GM12878 (cell line): ENCODE data around the gene DLX1. TPM values are rescaled to one million over a fixed set of nuclear protein-coding genes. Genes with fewer than 3 reads are reported as not detected.

Source experiments
- ATAC-seq: fragments of 200-7000 bp; cut with Tn5 transposase; 3 replicates; pipeline ENCODE4 v1.9.1; 2020; ENCODE audit warnings: mild to moderate bottlenecking, moderate library complexity
- BruUV-seq: library from RNA; stranded (reverse); fragments of 400-500 nt; replicated peaks from 2 replicates; lab custom pipeline; 2021; lab: Mats Ljungman, UMichigan
- CTCF ChIA-PET: fragments of 300-600 bp; sonication (Branson Sonifier 250); formaldehyde crosslinking; extraction: SDS; loops from one replicate; lab custom pipeline; 2021; ENCODE audit warnings: inconsistent platforms; lab: Yijun Ruan, JAX
- POLR2A ChIA-PET: fragments of 350-600 bp; formaldehyde crosslinking; extraction: SDS; loops from one replicate; lab custom pipeline; 2021; ENCODE audit warnings: inconsistent platforms; lab: Charles Lee
- RAD21 ChIA-PET: fragments of 300-600 bp; sonication (Branson Sonifier 250); formaldehyde crosslinking; loops from one replicate; lab custom pipeline; 2023; ENCODE audit warnings: antibody characterized with exemption; ENCODE audit not compliant: unreplicated experiment; lab: Charles Lee
- SMC1A ChIA-PET: fragments of 300-600 bp; sonication (Branson Sonifier 250); formaldehyde crosslinking; loops from one replicate; lab custom pipeline; 2023; ENCODE audit not compliant: unreplicated experiment, uncharacterized antibody; lab: Charles Lee
- DNase-seq: peaks from one replicate; pipeline ENCODE4 v3.0.0-alpha.2; 2011; ENCODE audit warnings: low read depth, low spot score
- FAIRE-seq: peaks from 3 replicates; lab custom pipeline; 2011; peaks lifted over from hg19 to GRCh38; lab: Jason Lieb, UNC
- H2AFZ ChIP-seq: 2 replicates; pipeline ENCODE4 v1.6.0; 2011; ENCODE audit warnings: low read depth, low read length, control low read depth; ENCODE audit not compliant: control insufficient read depth
- H3K27ac ChIP-seq: 2 replicates; pipeline ENCODE4 v1.5.1; 2011; ENCODE audit warnings: control low read depth; ENCODE audit not compliant: control insufficient read depth, insufficient read depth
- H3K27me3 ChIP-seq, 2 experiments: replicated peaks in 1 of 2; 2 replicates each; pipeline versions ENCODE4 v1.6.0 to v1.6.1; 2011; ENCODE audit warnings: low read length in 1 of 2; ENCODE audit not compliant: control insufficient read depth in 2 of 2, insufficient read depth in 2 of 2
- H3K36me3 ChIP-seq, 2 experiments: 2 replicates each; pipeline ENCODE4 v1.5.1; 2011; ENCODE audit warnings: low read length in 1 of 2; ENCODE audit not compliant: control insufficient read depth in 2 of 2, insufficient read depth in 2 of 2
- H3K4me1 ChIP-seq: 2 replicates; pipeline ENCODE4 v1.6.1; 2011; ENCODE audit warnings: mild to moderate bottlenecking, low read length, moderate library complexity, mixed read lengths; ENCODE audit not compliant: control insufficient read depth, insufficient read depth
- H3K4me2 ChIP-seq: 2 replicates; pipeline ENCODE4 v1.6.0; 2011; ENCODE audit warnings: control low read depth; ENCODE audit not compliant: control insufficient read depth, insufficient read depth
- H3K4me3 ChIP-seq: fragments of 200-600 bp; sonication (generic); 2 replicates; pipeline ENCODE4 v1.5.1; 2016
- H3K79me2 ChIP-seq: 2 replicates; pipeline ENCODE4 v1.6.0; 2011; ENCODE audit warnings: low read length; ENCODE audit not compliant: control insufficient read depth, insufficient read depth
- H3K9ac ChIP-seq: 2 replicates; pipeline ENCODE4 v1.8.0; 2011; ENCODE audit warnings: low read length, control low read depth, mixed read lengths; ENCODE audit not compliant: control insufficient read depth, insufficient read depth
- H3K9me3 ChIP-seq: replicated peaks from 3 replicates; pipeline ENCODE4 v1.5.1; 2011; ENCODE audit warnings: mild to moderate bottlenecking, low read length; ENCODE audit not compliant: control insufficient read depth, insufficient read depth
- H4K20me1 ChIP-seq: 2 replicates; pipeline ENCODE4 v1.6.0; 2011; ENCODE audit not compliant: control insufficient read depth, insufficient read depth
- CBX5 ChIP-seq: sonication (generic); IDR thresholded peaks from 2 replicates; pipeline ENCODE4 v1.6.1; 2016; ENCODE audit warnings: low read depth, moderate library complexity, mild to moderate bottlenecking, inconsistent platforms
- E4F1 ChIP-seq: fragments of 450-650 bp; IDR thresholded peaks from 2 replicates; pipeline ENCODE4 v1.6.1; 2018; ENCODE audit warnings: borderline replicate concordance, mild to moderate bottlenecking; ENCODE audit not compliant: partially characterized antibody
- EZH2 ChIP-seq: IDR thresholded peaks from 2 replicates; pipeline ENCODE4 v1.6.1; 2012; ENCODE audit warnings: low read depth, mild to moderate bottlenecking, control low read depth, inconsistent platforms, low read length, borderline replicate concordance; ENCODE audit not compliant: control insufficient read depth
- FOXM1 ChIP-seq: IDR thresholded peaks from 2 replicates; pipeline ENCODE4 v1.6.1; 2012; ENCODE audit warnings: low read depth, mild to moderate bottlenecking, inconsistent platforms, low read length, moderate library complexity
- NR2C1 ChIP-seq: fragments of 450-650 bp; IDR thresholded peaks from 2 replicates; pipeline ENCODE4 v1.6.1; 2017; ENCODE audit warnings: antibody characterized with exemption, mild to moderate bottlenecking, moderate library complexity
- SRF ChIP-seq, 2 experiments: IDR thresholded peaks; 2 replicates each; pipeline ENCODE4 v1.6.1; 2011; ENCODE audit warnings: low read depth in 2 of 2, low read length in 2 of 2, mild to moderate bottlenecking in 1 of 2, moderate library complexity in 1 of 2
- WRNIP1 ChIP-seq: IDR thresholded peaks from 2 replicates; pipeline ENCODE4 v1.6.1; 2011; ENCODE audit warnings: low read depth, low read length, improper control_type of control experiment, borderline replicate concordance
- YY1 ChIP-seq: IDR thresholded peaks from 2 replicates; pipeline ENCODE4 v1.6.1; 2011; ENCODE audit warnings: low read depth, mild to moderate bottlenecking, low read length
- WGBS: methylation state at CpG from one replicate; pipeline ENCODE4 v1.1.6; 2016; ENCODE audit warnings: low lambda C conversion rate; ENCODE audit not compliant: insufficient replicate concordance, insufficient coverage; ENCODE audit errors: missing lambda C conversion rate; 5-methylcytosine and 5-hydroxymethylcytosine counted together
- in situ Hi-C: fragments of 300-500 bp; cut with MboI; formaldehyde crosslinking; loops from 9 replicates; pipeline ENCODE4 v1.14.3; 2018; ENCODE audit warnings: mixed read lengths
- intact Hi-C: fragments of 100-400 bp; cut with micrococcal nuclease; formaldehyde crosslinking; loops from one replicate; pipeline ENCODE4 v1.14.2; 2022; ENCODE audit not compliant: unreplicated experiment
- polyA plus RNA-seq, 11 experiments: library from polyadenylated mRNA; depleted of rRNA in 4 of 11; unstranded in 6 of 11; stranded (reverse) in 5 of 11; fragments of >200 nt; fragmentation: Nextera tagmentation in 4 of 11; fragmentation: Illumina TruSeq in 1 of 11; extraction: Ambion mirVana in 4 of 11; extraction: Trizol in 1 of 11; gene quantifications; 1 replicate in 1 of 11; 2 replicates in 10 of 11; pipeline versions ENCODE4 v1.2.1 to v1.2.3, GENCODE V29; 2011 to 2016; ENCODE audit warnings: inconsistent platforms in 2 of 11, missing spikeins in 2 of 11, low read depth in 1 of 11
- total RNA-seq, 4 experiments: library from RNA; depleted of rRNA in 3 of 4; stranded (reverse); fragments of >200 nt in 3 of 4; fragmentation: Illumina TruSeq in 1 of 4; extraction: Trizol in 1 of 4; gene quantifications; 2 replicates each; pipeline versions ENCODE4 v1.2.1 to v1.2.3, GENCODE V29; 2013 to 2021

Gene DLX1
- total and polyA plus RNA-seq, 10 of the 15 experiments (the other 5 are each of a cell fraction or from before 2014, with no cell fraction given) = 0.06 TPM; not detected in 9

DNA sequence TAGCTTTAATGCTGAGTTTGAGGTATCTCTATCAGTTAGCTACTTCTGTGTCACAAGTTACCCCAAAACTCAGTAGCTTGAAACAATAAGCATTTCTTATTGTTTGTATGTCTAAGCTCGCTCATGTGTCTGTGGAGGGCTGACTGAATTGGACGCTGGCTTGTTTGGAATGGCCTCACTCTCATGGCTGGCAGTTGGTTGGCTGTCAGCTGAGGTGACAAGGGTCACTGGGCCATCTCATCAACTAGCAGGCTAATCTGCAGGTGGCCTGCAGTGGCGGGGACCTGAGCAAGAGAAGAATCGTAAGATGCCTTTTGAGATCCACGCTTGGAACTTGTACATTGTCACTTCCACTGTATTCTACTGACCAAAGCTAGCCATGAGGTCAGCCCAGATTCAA, 30.8 kb downstream of the DLX1 start:
- intact Hi-C loops = no loop called here
- Histone ChIP-seq H3K79me2 (no peaks in the 10 kb centered on the region), H3K9me3 (no peaks in the 10 kb centered on the region), H2AFZ (no peak overlapping the region)
- TF ChIP-seq E4F1 = no peak
- TF ChIP-seq YY1 = no peak
- no peak for TF ChIP-seq FOXM1
- no peak for TF ChIP-seq SRF (IDR thresholded peaks at IDR 0.05; ENCODE audit: low read depth in 2 of 2, low read length in 2 of 2)
- TF ChIP-seq WRNIP1 = no peak
- TF ChIP-seq CBX5 = no peak
- no peak for TF ChIP-seq EZH2
- no peak for TF ChIP-seq NR2C1
- TF ChIP-seq, all 136 proteins: peak for 0
- no peak overlapping the region for H3K9ac ChIP-seq
- BruUV-seq = no TSS peak
- CTCF ChIA-PET = interaction anchor here (0.6 to 4.5 kb wide), 7 partner anchors 10 to 517 kb away, joined by 3 to 23 read pairs (median 3); partner anchors contain the start of gene DLX2
- H3K36me3 ChIP-seq = no peaks in the 10 kb centered on the region
- H3K27ac ChIP-seq = no peak overlapping the region
- no peaks in the 10 kb centered on the region for H3K4me1 ChIP-seq
- no peak overlapping the region for H3K4me3 ChIP-seq
- in situ Hi-C loops = loop anchor here (25.0 kb wide), 1 partner anchor 304 kb away; no protein-coding TSS in a partner anchor
- no peaks in the 10 kb centered on the region for H3K27me3 ChIP-seq
- RAD21 ChIA-PET = no interaction called here
- no peak for DNase-seq
- POLR2A ChIA-PET = no interaction called here
- SMC1A ChIA-PET = interaction anchor here (0.9 to 1.5 kb wide), 4 partner anchors 10 to 369 kb away, joined by 3 to 5 read pairs (median 3); no protein-coding TSS in a partner anchor
- no peak overlapping the region for H3K4me2 ChIP-seq
- ATAC-seq = no peak
- FAIRE-seq = no peak
- WGBS = 58% methylated on average over 5 of the region's 5 CpGs
- H4K20me1 ChIP-seq = no peaks in the 10 kb centered on the region
